Muscle of leg (tissue), 11 donors: ENCODE results near the gene INPP5A. TPM values are rescaled to one million over a fixed set of nuclear protein-coding genes. Genes with fewer than 3 reads are reported as not detected.
"Not testable (repeated sequence)": the region's sequence is repeated elsewhere in the genome, so short reads cannot be mapped to it uniquely, and the experiment has no call there.

Source experiments
- DNase-seq: peaks from one replicate; pipeline ENCODE4 v3.0.0; 2013
- H3K27ac ChIP-seq: one replicate; pipeline ENCODE4 v1.5.1; 2013; ENCODE audit warnings: mild to moderate bottlenecking, low read length, control low read depth
- H3K27me3 ChIP-seq: one replicate; pipeline ENCODE4 v1.6.1; 2013; ENCODE audit warnings: low read length; ENCODE audit not compliant: control insufficient read depth, insufficient read depth
- H3K36me3 ChIP-seq: one replicate; pipeline ENCODE4 v1.6.1; 2013; ENCODE audit warnings: low read length; ENCODE audit not compliant: control insufficient read depth, insufficient read depth
- H3K4me1 ChIP-seq: one replicate; pipeline ENCODE4 v1.6.1; 2013; ENCODE audit warnings: low read length; ENCODE audit not compliant: control insufficient read depth, insufficient read depth
- H3K4me3 ChIP-seq: one replicate; pipeline ENCODE4 v1.5.1; 2013; ENCODE audit warnings: low read length, control low read depth
- H3K9me3 ChIP-seq: replicated peaks from 2 replicates; pipeline ENCODE4 v1.6.1; 2013; ENCODE audit warnings: low read depth, low read length; ENCODE audit not compliant: control insufficient read depth
- WGBS: methylation state at CpG from one replicate; pipeline ENCODE4 v1.1.5; 2013; ENCODE audit warnings: missing lambda C conversion rate; ENCODE audit not compliant: insufficient coverage; 5-methylcytosine and 5-hydroxymethylcytosine counted together
- polyA plus RNA-seq, 8 donors: library from polyadenylated mRNA; unstranded; fragments of 120-200 nt; gene quantifications; one replicate each; pipeline versions ENCODE4 v1.2.1 to v1.2.3, GENCODE V29; 2013; ENCODE audit warnings: inconsistent platforms in 1 of 8, low replicate concordance in 1 of 8; ENCODE audit not compliant: insufficient read length in 8 of 8, insufficient read depth in 1 of 8
- total RNA-seq: library from RNA; stranded (reverse); fragments of 120-200 nt; gene quantifications from one replicate; pipeline ENCODE4 v1.2.4, GENCODE V29; 2013

The INPP5A gene
- total and polyA plus RNA-seq, 9 donors, result 34.1 to 56.2 (median 44.7) TPM

DNA sequence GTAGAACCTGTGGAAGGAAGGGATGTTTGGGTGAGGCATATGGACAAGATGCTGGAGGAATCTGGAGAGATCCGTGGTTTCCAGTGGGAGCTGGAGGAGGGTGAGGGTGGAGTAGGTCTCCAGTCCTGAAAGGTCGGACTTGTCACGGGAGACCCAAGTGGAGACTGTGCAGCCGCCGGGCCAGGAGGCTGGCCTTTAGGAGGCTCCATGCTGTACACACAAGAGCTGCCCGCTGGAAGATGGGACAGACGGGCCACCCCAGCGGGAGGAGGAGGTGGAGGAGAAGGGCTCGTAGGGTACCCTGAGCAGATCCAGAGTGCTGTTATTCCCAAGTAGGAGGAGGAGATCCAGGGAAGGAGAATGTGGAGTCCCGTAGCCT, 141.6 kb downstream of the INPP5A start:
- no peak for DNase-seq
- Histone ChIP-seq H3K4me1 (no peaks in the 10 kb centered on the region), H3K4me3 (no peak overlapping the region), H3K27ac (no peak overlapping the region), H3K27me3 (no peaks in the 10 kb centered on the region), H3K9me3 (no peaks in the 10 kb centered on the region), H3K36me3 (no peaks in the 10 kb centered on the region)
- WGBS, result 98% methylated on average over 9 of the region's 10 CpGs

DNA sequence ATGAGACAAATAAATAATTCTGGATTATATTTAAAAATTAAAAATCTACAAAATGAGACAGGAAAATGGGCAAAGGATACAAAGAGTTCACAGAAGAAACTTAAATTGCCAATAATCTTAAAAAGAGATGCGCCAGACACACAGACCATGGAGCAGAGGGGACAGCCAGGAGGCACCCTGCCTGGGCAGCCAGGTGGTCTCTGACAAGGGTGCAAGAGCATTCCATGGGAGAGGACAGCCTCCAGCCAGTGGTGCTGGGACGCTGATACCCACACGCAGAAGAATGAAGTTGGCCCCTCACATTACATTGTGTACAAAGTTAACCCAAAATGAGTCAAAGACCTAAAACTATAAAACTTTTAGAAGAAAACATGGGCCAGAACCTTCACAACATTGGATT, 142.1 kb downstream of the INPP5A start:
- no peaks in the 10 kb centered on the region for H3K9me3 ChIP-seq
- no peak overlapping the region for H3K27ac ChIP-seq

GRCh38 chr10:132680741-132681140, 143.2 kb downstream of the INPP5A start:
- H3K4me1 ChIP-seq, H3K27ac ChIP-seq, H3K27me3 ChIP-seq, DNase-seq, H3K4me3 ChIP-seq, H3K36me3 ChIP-seq, H3K9me3 ChIP-seq: not testable (repeated sequence)
- WGBS, result 91% methylated on average over 15 of the region's 28 CpGs

More for the DNA sequence above, 142.1 kb downstream of the INPP5A start:
- Histone ChIP-seq H3K36me3 (no peaks in the 10 kb centered on the region), H3K27me3 (no peaks in the 10 kb centered on the region), H3K4me3 (no peak overlapping the region), H3K4me1 (no peaks in the 10 kb centered on the region)
- 94% methylated on average over 3 of the region's 3 CpGs for WGBS
- no peak for DNase-seq

GRCh38 chr10:132681858-132682755, 144.5 kb downstream of the INPP5A start:
- Histone ChIP-seq H3K4me3 (no peak overlapping the region), H3K4me1 (no peaks in the 10 kb centered on the region), H3K36me3 (no peaks in the 10 kb centered on the region), H3K27me3 (no peaks in the 10 kb centered on the region), H3K9me3 (no peaks in the 10 kb centered on the region), H3K27ac (no peak overlapping the region)
- DNase-seq, result no peak
- WGBS, result 92% methylated on average over 15 of the region's 25 CpGs

GRCh38 chr10:132684164-132684891, 146.7 kb downstream of the INPP5A start:
- Histone ChIP-seq H3K27me3 (no peaks in the 10 kb centered on the region), H3K4me1 (no peaks in the 10 kb centered on the region), H3K4me3 (no peak overlapping the region), H3K9me3 (no peaks in the 10 kb centered on the region), H3K36me3 (no peaks in the 10 kb centered on the region), H3K27ac (no peak overlapping the region)
- 79% methylated on average over 6 of the region's 12 CpGs for WGBS
- no peak for DNase-seq

DNA sequence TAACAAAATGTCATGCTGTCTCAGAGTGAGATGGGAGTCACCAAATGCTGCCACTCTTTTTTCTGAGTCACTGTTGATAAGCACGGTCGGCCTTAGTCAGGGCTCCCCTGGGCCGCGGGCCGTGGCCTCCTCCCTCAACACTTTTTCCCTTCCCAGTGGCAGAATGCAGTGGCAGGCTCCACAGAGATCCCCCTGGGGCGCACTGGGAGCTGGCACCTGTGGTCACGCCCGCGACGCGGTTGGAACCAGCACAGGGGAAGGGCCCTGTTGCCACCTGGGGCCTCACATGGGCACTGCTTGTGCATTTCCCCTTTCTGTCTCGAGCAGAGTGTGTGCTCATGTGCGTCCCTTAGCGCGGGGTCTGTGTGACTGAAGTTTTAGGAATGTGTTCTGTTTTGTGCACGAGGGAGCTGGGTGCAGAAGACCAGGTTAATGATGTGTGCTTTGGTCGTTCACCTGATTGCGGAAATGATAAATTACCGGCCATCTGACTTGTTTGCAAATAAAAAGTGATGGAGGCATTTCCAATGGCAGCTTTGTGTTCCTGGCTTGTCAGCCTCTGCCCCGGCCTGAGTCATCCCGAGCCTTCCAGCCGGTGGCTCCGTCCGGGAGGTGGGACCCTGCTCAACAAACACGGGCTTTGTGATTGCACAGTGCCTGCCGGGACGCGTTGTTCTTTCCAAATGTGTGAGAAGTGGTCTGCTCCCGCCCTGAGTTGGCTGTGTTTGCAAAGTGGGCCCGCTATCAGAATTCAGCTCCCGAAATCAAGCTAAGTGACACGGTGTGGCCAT, 147.7 kb downstream of the INPP5A start:
- Histone ChIP-seq H3K4me1 (no peaks in the 10 kb centered on the region), H3K36me3 (peaks cover under 1% of the 10 kb centered on the region), H3K9me3 (no peaks in the 10 kb centered on the region), H3K27ac (no peak overlapping the region), H3K4me3 (no peak overlapping the region), H3K27me3 (no peaks in the 10 kb centered on the region)
- WGBS, result 65% methylated on average over 24 of the region's 32 CpGs
- no peak for DNase-seq

DNA sequence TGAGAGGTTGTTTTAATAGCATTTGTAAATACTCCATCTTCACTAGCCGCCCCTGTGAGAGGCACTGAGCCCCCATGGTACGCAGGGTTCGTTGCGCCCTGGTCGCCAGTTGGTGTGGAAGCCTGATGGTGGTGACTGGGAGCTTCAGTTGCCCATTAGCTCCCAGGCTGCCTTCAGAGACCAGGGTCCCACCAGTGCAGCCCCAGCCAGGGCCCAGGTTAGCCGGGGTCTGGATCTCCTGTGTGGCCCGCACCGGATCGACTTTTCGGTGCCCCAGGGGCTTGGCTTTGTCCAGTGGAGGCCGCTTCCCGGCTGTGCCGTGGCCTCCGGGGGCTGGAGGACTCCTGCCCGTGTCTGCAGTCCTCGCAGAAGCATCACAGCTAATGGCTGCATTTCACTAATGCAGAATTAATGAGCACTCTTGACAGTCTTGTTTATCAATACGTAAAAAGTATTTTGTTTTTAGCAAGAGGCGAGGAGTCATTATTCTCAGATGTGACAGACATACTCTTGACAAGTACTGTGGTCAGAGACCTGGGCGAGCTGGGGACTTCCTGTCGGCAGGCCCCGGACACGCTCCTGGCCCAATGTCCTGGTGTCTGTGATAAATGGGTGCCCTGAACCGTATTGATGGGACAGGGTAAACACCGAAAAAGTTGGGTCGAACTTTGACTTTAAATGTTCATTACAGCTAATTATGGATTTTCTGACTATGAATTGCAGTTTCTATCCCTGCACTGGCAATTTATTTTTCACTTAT, 148.5 kb downstream of the INPP5A start:
- no peak overlapping the region for H3K4me3 ChIP-seq
- WGBS, result 91% methylated on average over 17 of the region's 25 CpGs
- H3K36me3 ChIP-seq, result peaks cover 8% of the 10 kb centered on the region
- no peak overlapping the region for H3K27ac ChIP-seq
- no peak for DNase-seq
- no peaks in the 10 kb centered on the region for H3K27me3 ChIP-seq
- no peaks in the 10 kb centered on the region for H3K4me1 ChIP-seq
- peaks cover under 1% of the 10 kb centered on the region for H3K9me3 ChIP-seq

GRCh38 chr10:132687181-132687892, 149.8 kb downstream of the INPP5A start:
- Histone ChIP-seq H3K4me3 (no peak overlapping the region), H3K9me3 (peaks cover 5% of the 10 kb centered on the region), H3K27ac (no peak overlapping the region), H3K4me1 (no peaks in the 10 kb centered on the region), H3K27me3 (no peaks in the 10 kb centered on the region), H3K36me3 (peaks cover 9% of the 10 kb centered on the region)
- DNase-seq, result no peak
- WGBS, result 89% methylated on average over 20 of the region's 21 CpGs

DNA sequence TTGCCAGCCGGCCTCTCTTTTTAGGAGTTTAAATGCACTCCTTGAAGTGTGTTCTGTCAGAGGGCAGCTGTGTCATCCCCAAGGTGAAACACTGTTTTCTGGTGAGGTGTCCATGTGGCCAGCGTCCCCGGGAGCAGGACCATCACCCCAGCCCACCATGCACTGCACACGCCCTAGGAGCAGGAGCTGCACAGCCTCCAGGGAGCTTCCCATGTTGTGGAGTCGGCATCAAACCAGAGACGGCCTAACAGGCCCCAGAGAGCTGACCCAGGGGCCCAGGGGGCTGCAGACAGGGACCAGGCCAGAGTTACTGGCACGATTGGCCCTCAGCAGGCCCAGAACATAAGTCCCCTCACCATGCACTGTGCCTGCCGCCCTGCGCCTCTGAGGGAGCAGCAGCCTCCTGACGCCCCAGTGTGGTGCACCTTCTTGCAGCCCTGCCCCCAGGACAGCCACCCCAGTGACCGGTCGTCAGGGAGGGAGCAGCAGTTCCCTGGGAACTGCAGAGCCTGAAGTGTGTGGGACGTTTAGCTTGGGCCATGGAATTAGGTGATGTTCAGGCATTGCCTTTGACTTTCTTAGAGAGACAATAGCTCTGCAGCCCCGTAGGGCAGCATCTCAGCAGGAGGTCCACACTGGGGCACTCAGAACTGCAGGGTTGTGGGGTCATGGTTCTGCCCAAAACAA, 150.4 kb downstream of the INPP5A start:
- no peaks in the 10 kb centered on the region for H3K27me3 ChIP-seq
- H3K36me3 ChIP-seq, result peaks cover 9% of the 10 kb centered on the region
- H3K4me1 ChIP-seq, result no peaks in the 10 kb centered on the region
- DNase-seq, result no peak
- peaks cover 5% of the 10 kb centered on the region for H3K9me3 ChIP-seq
- WGBS, result 79% methylated on average over 14 of the region's 14 CpGs
- no peak overlapping the region for H3K4me3 ChIP-seq
- no peak overlapping the region for H3K27ac ChIP-seq
